Measurements from ENCODE around the gene FANK1.

Gene FANK1

DNA sequence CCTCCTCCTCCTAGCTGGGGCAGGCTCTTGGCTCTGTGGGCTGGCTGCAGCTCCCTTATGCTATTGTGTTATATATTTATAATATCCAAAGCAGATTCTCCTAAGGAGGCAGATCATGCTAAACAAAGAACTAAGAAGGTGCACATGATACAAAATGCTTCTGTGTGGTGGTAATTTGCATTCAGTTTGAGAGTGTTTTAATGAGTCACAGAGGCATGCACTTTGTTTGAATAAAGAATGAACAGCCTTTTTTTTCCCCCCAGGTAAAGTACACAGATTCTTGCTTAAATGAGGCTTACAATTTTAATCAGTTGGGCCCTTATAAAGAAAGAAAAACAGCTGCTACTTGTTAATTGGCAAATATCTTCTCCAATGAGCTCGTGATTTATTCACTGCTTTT lies 95.0 kb downstream of the FANK1 start:
- no peak for DNase-seq

DNA sequence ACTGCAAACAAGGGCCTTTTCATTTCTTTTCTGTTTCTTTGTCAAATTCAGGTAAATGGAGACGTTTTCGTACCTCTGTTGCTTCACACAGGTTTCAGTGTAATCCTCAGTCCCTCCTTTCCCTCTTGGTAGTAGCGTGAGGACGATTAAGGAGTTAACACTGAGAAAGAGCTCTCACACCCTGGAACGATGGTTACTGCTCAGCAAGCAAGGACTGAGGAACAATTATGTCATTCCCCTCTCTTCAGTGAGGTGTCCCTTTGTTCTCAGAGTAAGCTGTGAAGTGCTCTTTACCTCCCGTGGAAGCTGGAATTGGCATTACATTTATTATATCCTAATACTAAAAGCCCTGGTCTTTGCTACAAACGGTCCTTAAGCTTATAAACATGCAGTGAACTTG lies 95.9 kb downstream of the FANK1 start:
- no peak for DNase-seq

DNA sequence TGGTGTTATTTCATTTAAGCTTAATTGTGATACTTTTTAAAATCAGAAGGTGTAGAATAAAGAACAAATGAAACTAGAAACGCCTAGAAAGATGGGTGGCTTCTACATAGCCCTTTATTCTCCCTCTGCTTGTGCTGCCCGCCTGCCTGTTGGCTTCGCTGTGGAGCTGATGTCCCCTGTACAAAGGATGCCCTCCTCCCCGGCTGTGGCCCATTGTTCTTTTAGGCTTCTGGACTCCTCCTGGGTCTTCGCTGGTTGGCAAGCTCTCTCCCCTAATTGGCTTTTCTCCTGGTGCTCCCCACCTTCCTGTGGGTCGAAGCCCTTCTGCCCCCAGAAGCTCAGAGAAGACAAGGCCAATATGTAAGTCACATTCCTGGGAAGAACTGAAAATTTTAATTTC lies 98.2 kb downstream of the FANK1 start:
- DNase-seq: no peak

DNA sequence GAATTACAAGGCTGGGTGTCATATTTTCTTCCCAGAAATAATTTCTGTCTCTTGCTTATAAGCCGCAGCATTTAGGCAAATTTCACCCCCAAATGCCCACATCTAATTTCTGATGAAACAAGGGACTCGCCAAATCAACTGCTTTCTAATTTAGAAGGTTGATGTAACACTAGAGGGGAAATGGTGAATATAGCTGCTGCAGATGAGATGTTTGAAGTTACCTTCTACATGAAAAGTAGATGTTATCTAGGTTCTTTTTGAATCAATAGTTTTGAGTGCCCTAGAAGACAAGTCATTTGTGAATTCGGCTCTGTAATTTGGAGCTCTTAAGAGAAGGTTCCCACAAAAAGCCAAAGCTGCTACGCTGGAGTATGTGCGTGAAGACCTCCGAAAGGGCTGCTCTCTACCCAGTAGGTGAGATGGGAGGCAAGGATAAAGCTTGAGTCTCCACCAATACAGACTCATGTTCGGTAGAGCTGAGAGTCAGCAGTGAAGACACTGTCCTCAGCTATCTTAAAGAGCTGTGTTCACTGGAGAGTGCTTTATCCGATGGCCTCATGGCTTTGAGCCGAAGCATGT lies 99.5 kb downstream of the FANK1 start:
- DNase-seq: no peak

DNA sequence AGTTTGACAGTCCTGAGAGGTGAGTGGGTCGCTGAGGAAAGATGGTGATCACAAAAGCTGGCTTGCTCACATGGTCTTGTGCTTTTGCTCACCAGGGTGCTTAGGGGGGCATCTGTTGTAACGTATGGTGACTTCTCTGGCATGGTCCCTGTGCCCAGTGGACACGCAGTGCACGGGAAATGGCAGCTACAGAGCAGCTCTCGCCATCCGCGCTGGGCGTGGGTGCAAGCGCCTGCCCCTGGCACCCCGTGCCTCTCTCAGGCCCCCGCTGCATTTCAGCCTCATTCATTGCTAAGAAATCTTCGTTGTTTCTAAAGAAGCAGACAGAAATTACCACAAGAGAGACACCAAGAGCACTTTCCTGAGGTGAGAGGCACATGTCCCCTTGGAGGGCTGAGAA lies 101.2 kb downstream of the FANK1 start:
- no peak for DNase-seq

GRCh38 chr10:125999694-126000093 lies 103.3 kb downstream of the FANK1 start:
- no peak for DNase-seq

GRCh38 chr10:126001576-126001975 lies 105.2 kb downstream of the FANK1 start:
- no peak for DNase-seq

DNA sequence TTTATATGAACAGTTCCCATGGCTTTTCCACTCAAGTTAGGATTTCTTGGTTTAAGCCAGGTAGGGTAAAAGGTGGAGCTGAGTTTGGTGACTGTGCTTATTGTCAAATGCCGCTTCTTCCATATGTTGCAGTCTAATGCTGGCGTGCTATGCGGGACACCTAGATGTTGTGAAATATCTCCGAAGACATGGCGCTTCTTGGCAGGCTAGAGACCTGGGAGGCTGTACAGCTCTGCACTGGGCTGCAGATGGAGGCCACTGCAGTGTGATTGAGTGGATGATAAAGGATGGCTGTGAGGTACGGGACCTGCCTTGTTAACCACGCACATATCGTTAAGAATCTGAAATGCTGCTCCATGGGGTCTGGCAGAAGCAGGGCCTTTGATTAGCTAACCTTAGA lies 108.4 kb downstream of the FANK1 start:
- DNase-seq: no peak

GRCh38 chr10:126006264-126006663 lies 109.9 kb downstream of the FANK1 start:
- DNase-seq: no peak

GRCh38 chr10:126006906-126007305 lies 110.5 kb downstream of the FANK1 start:
- DNase-seq: no peak

- DNase-seq: no peak
These were observed 113.3 kb downstream of the FANK1 start for GRCh38 chr10:126009650-126010049.

DNA sequence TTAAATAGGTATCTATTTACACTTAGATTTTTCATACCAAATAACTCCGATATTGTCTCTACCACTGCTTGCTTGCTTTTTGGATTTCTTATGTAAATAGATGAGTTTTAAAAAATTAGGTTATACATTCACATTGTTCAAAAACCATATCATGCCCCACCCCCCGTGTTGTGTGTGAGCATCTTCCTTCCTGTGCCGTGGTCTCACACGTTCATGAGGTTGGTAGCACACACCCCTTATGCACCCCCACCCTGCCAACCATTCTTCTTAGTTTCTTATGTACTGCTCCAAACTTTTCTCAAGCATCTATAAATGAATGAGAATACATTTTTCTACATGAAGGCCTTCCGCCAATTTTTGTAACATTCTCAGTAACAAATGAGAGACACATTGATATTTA lies 115.6 kb downstream of the FANK1 start:
- no peak for DNase-seq

- DNase-seq: no peak
These were observed 116.1 kb downstream of the FANK1 start for GRCh38 chr10:126012485-126012884.

DNA sequence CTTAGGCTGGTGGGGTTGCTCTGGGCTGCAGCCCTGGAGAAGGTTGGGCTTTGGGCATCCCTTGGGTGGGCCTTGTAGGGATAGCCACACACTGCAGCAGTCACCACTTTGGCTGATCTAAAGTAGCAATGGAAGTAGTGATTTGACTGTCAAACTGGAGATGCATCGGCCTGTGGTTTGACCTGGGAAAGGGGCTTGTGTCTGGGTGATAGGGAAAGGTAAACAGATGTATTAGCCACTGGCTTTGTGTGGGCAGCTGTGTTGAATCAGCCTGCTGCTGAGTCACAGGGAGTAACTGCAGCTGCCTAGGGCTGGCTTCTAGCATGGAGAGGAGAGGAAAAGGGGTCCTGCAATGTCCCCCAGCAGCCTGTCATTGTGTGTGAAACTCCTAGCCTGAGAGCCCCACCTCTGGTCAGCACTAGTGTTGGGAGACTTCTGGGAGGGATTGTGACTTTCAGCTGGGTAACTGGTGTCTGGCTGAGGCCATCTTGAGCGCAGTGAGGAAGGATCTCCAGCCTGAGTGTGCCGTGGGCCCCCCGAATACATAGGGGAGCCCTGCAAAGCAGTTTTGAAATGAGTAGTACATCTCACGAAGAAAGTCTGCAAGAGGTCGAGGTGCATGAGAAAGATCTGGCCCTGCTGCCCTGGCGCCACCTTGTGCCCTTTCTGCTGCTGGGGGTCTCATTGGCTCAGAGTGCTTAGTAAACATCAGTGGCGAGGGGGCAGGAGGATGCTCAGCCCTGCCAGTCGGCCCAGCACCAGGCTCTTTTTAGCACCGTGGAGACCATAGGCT lies 117.3 kb downstream of the FANK1 start:
- no peak for DNase-seq

DNA sequence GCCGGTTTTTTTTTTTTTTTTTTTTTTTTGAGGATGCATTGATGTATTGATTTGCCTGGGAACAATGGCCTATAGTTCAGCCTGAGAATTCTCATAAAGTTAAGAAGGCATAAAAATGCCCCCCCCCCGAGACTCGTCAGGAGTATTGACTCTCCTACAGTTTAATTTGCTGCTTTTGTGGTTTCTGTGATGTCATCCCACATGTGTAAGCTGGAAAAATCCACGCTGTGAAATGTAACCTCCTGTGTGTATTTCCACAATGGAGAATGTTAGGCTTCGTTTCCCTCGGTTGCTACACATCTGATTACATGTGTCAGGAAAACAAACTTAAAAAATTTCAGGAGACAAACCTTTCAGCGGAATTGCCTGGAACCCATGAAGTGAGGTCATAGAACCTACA lies 117.9 kb downstream of the FANK1 start:
- no peak for DNase-seq

DNA sequence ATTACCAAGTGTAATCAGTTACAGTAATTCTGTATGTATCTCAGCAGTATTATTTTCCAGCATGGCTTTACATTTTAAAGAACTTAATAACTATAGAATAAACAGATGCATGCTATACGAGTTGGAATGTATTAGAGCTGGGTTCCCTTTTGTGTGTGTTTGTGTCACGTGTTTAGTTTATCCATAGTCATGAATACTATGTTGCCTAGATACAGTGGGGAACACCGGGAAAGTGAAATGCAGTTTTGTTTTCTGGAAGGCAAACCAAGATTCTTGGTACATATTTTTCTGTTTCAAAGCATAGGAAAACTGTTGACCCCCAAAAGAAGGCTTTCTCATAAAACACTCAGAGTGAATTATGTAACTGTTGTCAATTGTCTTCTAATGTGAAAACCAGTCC lies 119.0 kb downstream of the FANK1 start:
- no peak for DNase-seq

- DNase-seq: no peak
These were observed 119.9 kb downstream of the FANK1 start for GRCh38 chr10:126016156-126016805.

GRCh38 chr10:126016882-126017281 lies 120.5 kb downstream of the FANK1 start:
- no peak for DNase-seq

DNA sequence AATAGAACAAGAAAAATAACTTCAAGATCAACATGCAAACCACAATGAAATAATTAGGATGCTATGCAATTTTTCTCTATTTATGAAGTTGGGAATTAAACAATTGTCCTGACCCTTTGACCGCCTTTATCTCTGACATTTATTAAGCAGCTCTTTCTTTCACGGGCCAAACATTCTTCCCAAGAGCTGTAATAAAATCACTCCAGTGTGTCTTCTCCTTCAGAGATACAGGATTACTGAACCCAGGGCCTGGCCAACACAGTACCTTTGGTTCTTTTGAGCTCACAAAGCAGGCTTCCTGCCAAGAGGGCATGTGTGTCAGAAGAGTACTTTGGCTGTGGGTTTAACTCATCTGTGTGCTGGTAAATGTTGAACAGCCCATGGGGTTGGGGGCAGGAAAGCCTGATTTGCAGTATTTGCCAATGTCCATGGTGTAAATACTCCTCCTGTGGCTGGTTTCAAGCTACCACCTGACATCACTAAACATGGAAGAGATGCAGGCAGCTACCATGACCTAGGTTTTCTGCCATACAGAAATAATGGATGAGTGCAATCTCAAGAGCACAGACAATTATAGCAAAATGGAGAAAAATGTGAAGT lies 121.7 kb downstream of the FANK1 start:
- no peak for DNase-seq

DNA sequence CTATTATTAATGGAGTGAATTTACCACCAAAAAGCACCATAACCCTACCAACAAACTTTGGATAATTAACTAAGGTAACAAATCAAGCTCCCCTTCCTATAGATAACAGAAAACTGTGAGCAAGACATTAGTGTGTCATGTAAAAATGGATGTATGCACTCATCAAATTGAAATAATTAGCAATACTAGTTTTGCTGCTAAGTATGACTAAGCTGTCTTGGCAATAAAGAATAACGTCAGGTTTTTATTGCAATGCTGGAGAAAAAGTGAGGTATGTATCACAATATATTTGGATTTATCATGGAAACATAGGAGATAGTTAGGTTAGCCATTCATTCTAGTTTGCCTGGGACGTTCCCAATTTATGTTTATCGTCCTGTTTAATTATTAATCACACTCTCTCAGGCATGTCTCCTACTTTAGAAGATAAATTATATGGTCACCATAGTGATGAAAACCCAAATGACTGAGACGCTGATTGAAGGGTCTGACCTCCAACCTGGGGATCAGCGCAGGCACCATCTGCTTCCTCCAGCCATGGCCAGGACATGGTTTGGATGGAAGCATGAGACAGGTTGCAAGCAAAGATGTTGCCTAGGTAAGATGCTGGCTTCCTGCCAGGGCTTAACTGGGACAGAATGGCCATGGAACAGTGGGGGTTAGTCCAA lies 125.6 kb downstream of the FANK1 start:
- no peak for DNase-seq

DNA sequence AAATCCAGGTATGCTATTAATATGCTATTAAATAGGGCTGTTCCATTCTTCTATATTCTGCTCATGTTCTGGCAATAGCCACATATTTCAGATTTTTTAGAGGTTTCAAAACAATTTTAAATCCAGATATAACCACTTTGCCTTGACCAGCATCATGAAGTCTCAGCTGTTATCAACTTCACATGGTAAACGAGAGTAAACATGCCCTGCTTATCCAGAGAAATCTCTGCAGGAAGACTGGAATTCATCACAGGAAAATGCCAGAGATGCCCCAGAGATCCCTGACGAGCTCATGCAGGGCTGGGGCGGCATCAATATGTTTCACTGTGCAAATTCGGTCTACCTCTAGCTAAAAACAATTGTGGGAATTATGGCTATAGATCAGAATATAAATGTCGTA lies 126.5 kb downstream of the FANK1 start:
- no peak for DNase-seq

DNA sequence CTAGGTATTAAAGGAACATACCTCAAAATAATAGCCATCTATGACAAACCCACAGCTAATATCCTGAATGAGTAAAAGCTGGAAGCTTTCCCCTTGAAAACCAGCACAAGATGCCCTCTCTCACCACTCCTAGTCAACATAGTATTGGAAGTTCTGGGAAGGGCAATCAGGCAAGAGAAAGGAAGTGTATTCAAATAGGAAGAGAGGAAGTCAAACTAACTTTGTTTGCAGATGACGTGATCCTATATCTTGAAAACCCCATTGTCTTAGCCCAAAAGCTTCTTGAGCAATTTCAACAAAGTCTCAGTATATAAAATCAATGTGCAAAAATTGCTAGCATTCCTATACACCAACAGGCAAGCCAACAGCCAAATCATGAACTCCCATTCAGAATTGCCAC lies 131.3 kb downstream of the FANK1 start:
- DNase-seq: no peak

DNA sequence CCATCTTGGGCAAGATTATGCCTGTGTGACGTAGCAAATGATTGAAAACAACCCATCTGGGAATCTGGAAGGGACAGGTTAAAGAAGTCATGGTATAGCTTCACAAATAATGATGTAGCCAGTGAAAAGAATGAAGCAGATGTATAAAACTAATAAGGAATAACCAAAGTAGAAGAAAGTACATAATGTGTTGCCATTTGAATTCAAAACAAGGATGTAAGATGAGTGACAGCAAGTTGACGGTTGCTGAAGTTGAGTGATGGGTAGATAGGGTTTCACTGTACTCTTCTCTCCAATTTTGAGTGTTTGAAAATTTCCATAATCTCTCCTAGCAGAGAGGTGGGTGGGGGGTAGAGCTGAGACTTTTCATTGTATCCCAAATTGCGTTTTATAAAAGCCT lies 133.6 kb downstream of the FANK1 start:
- DNase-seq: no peak
